GM12873 (cell line): ENCODE measurements around the gene PARD3.

Experiments
- TF ChIP-seq, protein P1 (sequence below): IDR thresholded peaks from 2 replicates; pipeline ENCODE4 v1.5.1; 2012; ENCODE audit warnings: low read depth, mild to moderate bottlenecking, moderate library complexity, low read length, control low read depth; ENCODE audit not compliant: insufficient read depth; ENCODE audit errors: missing control alignments

PARD3 gene

DNA sequence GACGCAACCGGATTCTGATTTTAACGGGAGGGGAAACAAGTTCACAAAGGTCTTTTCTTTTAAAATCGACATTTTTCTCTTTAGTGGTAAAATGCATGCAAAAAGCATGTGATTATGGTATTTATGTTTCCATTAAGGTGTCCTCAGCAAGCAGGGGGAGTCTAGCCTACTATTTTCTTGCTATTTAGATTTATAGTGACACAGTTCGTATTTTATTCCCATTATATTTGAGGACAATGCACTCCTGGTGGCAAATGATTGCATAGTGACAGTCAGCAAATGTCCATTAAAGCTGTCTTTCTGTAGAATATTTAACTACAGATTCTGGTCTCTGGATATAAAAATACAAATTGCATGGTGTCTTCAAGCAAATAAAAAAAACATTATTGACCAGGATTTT is 554.2 kb downstream of the PARD3 start:
- TF ChIP-seq, protein P1, sequence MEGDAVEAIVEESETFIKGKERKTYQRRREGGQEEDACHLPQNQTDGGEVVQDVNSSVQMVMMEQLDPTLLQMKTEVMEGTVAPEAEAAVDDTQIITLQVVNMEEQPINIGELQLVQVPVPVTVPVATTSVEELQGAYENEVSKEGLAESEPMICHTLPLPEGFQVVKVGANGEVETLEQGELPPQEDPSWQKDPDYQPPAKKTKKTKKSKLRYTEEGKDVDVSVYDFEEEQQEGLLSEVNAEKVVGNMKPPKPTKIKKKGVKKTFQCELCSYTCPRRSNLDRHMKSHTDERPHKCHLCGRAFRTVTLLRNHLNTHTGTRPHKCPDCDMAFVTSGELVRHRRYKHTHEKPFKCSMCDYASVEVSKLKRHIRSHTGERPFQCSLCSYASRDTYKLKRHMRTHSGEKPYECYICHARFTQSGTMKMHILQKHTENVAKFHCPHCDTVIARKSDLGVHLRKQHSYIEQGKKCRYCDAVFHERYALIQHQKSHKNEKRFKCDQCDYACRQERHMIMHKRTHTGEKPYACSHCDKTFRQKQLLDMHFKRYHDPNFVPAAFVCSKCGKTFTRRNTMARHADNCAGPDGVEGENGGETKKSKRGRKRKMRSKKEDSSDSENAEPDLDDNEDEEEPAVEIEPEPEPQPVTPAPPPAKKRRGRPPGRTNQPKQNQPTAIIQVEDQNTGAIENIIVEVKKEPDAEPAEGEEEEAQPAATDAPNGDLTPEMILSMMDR: no peak

DNA sequence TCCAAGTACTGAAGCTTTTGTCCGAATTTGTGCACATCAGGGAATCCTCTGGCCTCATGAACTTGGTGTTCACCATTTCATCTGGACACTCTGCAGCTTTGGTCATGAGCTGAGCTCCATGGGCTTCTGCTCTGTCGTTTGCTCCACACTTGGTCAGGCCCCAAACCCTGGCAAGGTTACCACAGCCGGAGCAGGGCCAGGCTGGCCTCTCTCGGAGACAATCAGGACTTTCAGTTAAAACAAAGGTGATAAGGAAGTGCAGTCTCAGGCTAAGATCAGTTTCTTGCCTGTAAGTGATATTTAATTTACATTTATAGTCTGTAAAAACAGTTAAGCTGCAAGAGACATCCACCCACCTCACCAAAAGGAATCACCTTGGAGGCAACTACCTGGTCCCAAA is 558.9 kb downstream of the PARD3 start:
- TF ChIP-seq, protein P1: no peak

DNA sequence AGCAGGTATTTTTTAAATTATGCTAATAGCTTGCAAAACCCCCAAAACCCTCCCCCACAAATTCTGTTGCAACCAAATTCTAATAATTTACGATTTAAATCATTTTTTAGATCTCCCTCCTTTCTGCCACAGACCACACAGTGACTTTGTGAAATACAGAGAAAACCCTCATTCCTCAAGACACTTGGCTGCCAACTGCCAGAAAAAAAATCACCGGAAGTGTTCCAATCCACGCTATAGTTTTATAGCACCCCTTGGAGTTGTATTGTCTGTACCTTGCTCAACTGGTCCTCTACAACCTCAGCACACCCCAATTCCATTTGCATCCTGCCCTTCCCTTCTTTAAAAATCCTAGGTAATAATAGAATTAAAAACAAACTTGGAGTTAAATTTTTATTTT is 560.1 kb downstream of the PARD3 start:
- TF ChIP-seq, protein P1: no peak

DNA sequence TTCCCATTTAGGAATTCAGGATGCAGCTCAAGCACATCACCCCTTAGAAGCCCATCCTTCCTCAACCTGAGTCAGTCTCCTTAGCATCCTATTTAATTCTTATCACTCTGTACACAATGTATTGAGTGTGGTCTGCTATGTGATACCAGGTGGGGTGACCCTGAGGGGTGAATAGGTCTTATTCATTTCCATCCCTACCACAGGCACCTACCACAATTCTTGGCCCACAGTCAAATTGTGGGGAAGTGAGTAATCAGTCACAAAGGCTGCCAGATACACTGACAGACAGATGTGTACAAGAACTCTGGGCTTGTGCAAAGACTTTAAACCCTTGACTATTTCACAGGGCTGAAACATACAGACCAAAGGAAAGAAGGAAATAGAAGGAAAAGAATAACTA is 560.5 kb downstream of the PARD3 start:
- TF ChIP-seq, protein P1: no peak

DNA sequence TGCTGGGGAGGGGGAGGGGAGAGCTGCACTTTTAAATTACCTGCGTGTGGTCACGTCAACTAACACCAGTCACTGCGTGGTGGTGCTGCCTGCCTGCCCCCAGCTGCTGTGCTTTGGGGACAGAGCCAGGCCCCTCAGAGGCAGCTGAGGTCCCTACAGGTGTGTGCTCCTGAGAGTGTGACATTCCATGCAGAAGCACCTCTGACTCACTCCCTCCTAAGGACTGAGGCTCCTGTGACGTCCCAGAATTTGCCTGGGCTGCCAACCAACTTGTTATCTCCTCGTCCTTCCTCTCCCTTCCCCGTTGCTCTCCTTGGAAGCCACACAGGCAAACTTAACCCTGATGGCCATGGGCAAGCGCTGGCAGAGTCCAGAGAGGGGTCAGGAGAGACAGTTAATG is 563.0 kb downstream of the PARD3 start:
- TF ChIP-seq, protein P1: no peak

DNA sequence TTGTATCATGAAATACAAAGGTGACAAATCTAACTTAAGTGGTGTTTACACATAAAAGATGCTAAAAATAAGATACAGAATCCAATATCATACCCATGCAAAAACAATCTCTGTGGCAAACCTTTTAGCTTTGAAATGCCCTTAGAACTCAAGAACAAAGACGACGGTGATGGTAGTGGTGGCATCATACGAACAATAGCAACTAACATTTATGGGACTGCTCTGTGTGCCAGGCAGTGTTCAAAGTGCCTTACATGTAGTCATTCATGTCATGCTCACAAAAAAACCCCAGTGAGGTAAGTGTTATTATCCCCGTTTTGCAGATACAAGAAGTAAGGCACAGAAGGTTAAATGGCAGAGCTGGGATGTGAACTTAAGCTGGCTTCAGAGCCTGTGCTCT is 563.9 kb downstream of the PARD3 start:
- TF ChIP-seq, protein P1: no peak

DNA sequence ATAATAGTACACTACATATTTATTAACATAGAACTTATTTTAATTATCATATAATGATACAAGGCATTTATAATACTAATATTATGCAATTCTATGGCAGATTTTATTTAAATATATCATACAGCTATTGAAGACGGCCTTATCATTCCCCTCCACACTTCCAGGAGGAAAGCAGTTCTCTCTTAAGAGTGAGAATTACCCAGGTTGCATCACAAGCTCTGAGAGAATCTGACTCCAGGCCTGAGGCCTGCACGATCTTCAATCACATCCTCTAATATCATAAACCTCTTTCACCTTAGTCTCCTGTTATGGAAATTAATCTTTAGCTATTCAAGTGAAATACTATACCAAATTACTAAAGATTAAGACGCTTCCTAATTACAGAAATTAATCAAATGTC is 564.4 kb downstream of the PARD3 start:
- TF ChIP-seq, protein P1: no peak

DNA sequence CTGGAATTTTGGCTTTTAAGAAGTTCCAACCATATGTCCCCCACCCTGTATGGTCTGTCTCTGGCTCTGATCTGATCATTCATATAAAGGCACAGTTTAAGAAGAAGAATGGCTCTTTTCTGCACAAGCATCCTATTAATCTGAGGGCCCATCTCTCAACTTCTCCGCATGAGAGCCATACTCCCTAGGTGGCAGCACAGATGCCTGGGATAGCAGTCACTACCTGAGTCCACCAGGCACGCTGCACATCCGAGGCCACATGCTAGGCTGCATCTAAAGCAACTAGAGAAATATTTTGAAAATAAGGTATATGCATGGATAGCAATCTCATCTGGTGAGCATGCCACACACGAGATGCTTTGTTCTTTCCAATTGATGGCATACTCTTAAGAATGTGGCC is 565.5 kb downstream of the PARD3 start:
- TF ChIP-seq, protein P1: peak; percentile 34
